ENCODE data around the gene KIDINS220. TPM values are rescaled to one million over a fixed set of nuclear protein-coding genes. Genes with fewer than 3 reads are reported as not detected.
A peak's percentile ranks its signal among the peaks of the same experiment; 100 is the strongest.

The KIDINS220 gene
- total and polyA plus RNA-seq, 2 of the 13 experiments (the other 11 are each of a cell fraction or from before 2014, with no cell fraction given): 25.2 to 32.3 TPM

- TF ChIP-seq BCL6 (CRISPR knock-in tag; IDR thresholded peaks at IDR 0.05) (0 out of 2 replicates have a peak, but pooled peaks have one; percentile 10), HNRNPLL (IDR thresholded peaks at IDR 0.05; ENCODE audit: low read depth, low read length, poor library complexity, severe bottlenecking) (no peak), PPARG (CRISPR knock-in tag; conservative IDR thresholded peaks at IDR 0.05) (no peak), KAT7 (CRISPR knock-in tag; IDR thresholded peaks at IDR 0.05; ENCODE audit: borderline replicate concordance) (peak; percentile 52; the same call in 1 of the 2 replicates), SOX6 (IDR thresholded peaks at IDR 0.05) (no peak), SOX6 (CRISPR knock-in tag; IDR thresholded peaks at IDR 0.05) (no peak), ZNF616 (CRISPR knock-in tag; IDR thresholded peaks at IDR 0.05; ENCODE audit: low read depth) (no peak), ZNF431 (CRISPR knock-in tag; IDR thresholded peaks at IDR 0.05; ENCODE audit: borderline replicate concordance, low read depth) (peak; percentile 57; the same call in 1 of the 2 replicates), ZBTB2 (CRISPR knock-in tag; IDR thresholded peaks at IDR 0.05; ENCODE audit: low read depth) (no peak), POLR2G (IDR thresholded peaks at IDR 0.05; ENCODE audit: low read depth, low read length) (peak; percentile 63; the same call in 1 of the 2 replicates), ZNF512B (CRISPR knock-in tag; IDR thresholded peaks at IDR 0.05; ENCODE audit: borderline replicate concordance) (peak; percentile 61; the same call in 1 of the 2 replicates), FIP1L1 (IDR thresholded peaks at IDR 0.05; ENCODE audit: borderline replicate concordance, insufficient read depth, low read depth, low read length) (no peak), ZNF138 (CRISPR knock-in tag; IDR thresholded peaks at IDR 0.05; ENCODE audit: low read depth) (no peak), ZSCAN30 (CRISPR knock-in tag; IDR thresholded peaks at IDR 0.05) (0 out of 2 replicates have a peak, but pooled peaks have one; percentile 35), SOX5 (CRISPR knock-in tag; IDR thresholded peaks at IDR 0.05; ENCODE audit: borderline replicate concordance) (no peak), NR2F6 (IDR thresholded peaks at IDR 0.05) (no peak), NR2F6 (CRISPR knock-in tag; IDR thresholded peaks at IDR 0.05) (peak; percentile 6; the same call in 1 of the 2 replicates), EP300 (IDR thresholded peaks at IDR 0.05; ENCODE audit: low read depth in 2 of 2, low read length in 2 of 2) (0 out of 4 replicates have a peak, but pooled peaks of 1 of the 2 experiments have one; percentile 16), EP300 (CRISPR knock-in tag; IDR thresholded peaks at IDR 0.05; ENCODE audit: borderline replicate concordance) (no peak), TFDP1 (CRISPR knock-in tag; IDR thresholded peaks at IDR 0.05; ENCODE audit: borderline replicate concordance) (peak; percentile 40; the same call in 1 of the 2 replicates), RAD21 (CRISPR knock-in tag; IDR thresholded peaks at IDR 0.05) (peak; percentile 22; the same call in 1 of the 2 replicates), ZC3H13 (CRISPR knock-in tag; IDR thresholded peaks at IDR 0.05) (no peak)
Observed at GRCh38 chr2:8682719-8683667, 154.4 kb downstream of the KIDINS220 start (continued).

Measured in HepG2 (cell line).